Type B pancreatic cell (in vitro differentiated cells): Measurements from ENCODE around the gene HINFP. TPM values are rescaled to one million over a fixed set of nuclear protein-coding genes. Genes with fewer than 3 reads are reported as not detected.

Experiments used
- DNase-seq: peaks from one replicate; pipeline ENCODE4 v3.0.0; 2021; ENCODE audit warnings: mixed read lengths; ENCODE audit not compliant: unreplicated experiment; ENCODE audit errors: extremely low spot score
- H3K27ac Mint-ChIP-seq: 2 replicates; pipeline ENCODE4 v1.8.0; 2021; ENCODE audit warnings: mild to moderate bottlenecking, mixed read lengths
- H3K27me3 Mint-ChIP-seq: 2 replicates; pipeline ENCODE4 v1.8.0; 2021; ENCODE audit warnings: mixed read lengths
- H3K36me3 Mint-ChIP-seq: 2 replicates; pipeline ENCODE4 v1.8.0; 2021; ENCODE audit warnings: mixed read lengths
- H3K4me1 Mint-ChIP-seq: one replicate; pipeline ENCODE4 v1.8.0; 2021; ENCODE audit warnings: mixed read lengths; ENCODE audit not compliant: unreplicated experiment
- H3K4me3 Mint-ChIP-seq: 2 replicates; pipeline ENCODE4 v1.8.0; 2021; ENCODE audit warnings: mild to moderate bottlenecking, mixed read lengths
- H3K9me3 Mint-ChIP-seq: 2 replicates; pipeline ENCODE4 v1.8.0; 2021; ENCODE audit warnings: mixed read lengths
- total RNA-seq: library from RNA; stranded (reverse); gene quantifications from 2 replicates; pipeline ENCODE4 v1.2.1, GENCODE V29; 2021; ENCODE audit warnings: low replicate concordance
- TF ChIP-seq, protein P1 (sequence below): fragments of 200-600 bp; sonication (generic); conservative IDR thresholded peaks from 2 replicates; pipeline ENCODE4 v1.5.0; 2021; ENCODE audit warnings: antibody characterized with exemption, mild to moderate bottlenecking

Gene HINFP
- total RNA-seq, 1 donor from 2014 or later, result 33.0 TPM

DNA sequence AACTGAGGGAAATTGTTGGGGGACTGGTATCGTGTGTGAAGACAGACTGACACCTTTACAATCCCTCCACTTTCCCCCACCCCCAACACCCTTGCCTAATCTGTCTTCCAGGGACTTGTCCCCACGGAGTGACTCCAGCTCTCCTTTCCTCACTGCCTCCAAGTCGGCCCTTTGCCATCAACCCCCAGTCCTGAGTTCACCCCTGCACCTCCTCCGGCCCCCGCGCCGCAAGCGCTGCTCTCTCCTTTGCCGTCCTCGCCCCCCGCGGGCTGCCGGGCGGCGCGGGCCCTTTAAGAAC is 27.3 kb downstream of the HINFP start:
- H3K4me1 Mint-ChIP-seq, result peaks cover 6% of the 10 kb centered on the region
- peaks cover 78% of the 10 kb centered on the region for H3K27me3 Mint-ChIP-seq
- H3K4me3 Mint-ChIP-seq, result peak overlapping the region; percentile 80
- H3K9me3 Mint-ChIP-seq, result no peaks in the 10 kb centered on the region
- DNase-seq, result no peak
- H3K36me3 Mint-ChIP-seq, result no peaks in the 10 kb centered on the region
- no peak overlapping the region for H3K27ac Mint-ChIP-seq
- TF ChIP-seq, protein P1, sequence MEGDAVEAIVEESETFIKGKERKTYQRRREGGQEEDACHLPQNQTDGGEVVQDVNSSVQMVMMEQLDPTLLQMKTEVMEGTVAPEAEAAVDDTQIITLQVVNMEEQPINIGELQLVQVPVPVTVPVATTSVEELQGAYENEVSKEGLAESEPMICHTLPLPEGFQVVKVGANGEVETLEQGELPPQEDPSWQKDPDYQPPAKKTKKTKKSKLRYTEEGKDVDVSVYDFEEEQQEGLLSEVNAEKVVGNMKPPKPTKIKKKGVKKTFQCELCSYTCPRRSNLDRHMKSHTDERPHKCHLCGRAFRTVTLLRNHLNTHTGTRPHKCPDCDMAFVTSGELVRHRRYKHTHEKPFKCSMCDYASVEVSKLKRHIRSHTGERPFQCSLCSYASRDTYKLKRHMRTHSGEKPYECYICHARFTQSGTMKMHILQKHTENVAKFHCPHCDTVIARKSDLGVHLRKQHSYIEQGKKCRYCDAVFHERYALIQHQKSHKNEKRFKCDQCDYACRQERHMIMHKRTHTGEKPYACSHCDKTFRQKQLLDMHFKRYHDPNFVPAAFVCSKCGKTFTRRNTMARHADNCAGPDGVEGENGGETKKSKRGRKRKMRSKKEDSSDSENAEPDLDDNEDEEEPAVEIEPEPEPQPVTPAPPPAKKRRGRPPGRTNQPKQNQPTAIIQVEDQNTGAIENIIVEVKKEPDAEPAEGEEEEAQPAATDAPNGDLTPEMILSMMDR, result no peak

DNA sequence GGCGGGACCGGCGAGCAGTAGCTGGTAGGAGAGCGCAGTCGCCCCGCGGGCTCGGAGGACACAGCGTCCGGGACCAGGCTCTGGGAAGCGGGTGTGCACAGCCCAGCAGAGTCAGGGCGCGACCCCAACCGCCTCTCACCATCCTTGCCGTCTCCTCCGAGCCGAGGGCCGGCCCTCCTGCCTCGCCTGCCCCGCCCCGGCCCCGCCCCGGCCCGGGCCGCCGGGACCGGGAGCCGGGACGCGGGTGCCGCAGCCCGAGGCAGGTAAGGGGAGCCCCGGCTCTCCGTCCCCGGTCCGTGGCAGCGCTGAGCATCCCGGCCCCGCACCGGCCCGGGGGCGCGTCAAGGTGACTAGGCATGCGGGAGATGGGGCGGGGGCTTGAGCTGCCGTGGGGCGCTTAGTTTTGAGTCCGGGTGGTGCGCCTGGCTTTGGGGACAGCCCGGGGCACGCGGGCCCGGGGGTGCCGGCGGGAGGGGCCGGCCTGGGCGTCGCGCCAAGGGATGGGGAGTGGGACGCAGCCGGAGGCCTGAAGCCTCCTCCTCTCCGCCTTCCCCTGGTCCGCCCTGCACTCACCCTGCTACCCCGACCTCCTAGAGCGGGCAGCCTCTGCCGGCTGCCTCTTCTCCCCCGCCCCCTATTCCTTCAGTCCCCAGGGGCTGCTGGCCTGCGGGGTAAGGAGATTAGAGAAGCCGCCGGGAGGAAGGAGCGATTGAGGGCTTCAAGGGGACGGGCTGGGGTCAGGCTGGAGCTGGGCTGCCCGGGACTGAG is 27.8 kb downstream of the HINFP start, which contains the start of gene ABCG4:
ABCG4 (plus strand) TSS at position 35 of the 768 bp plus-strand sequence. CDS start 914 bp downstream, outside the sequence.
- Mint-ChIP-seq H3K27me3 (peaks cover 81% of the 10 kb centered on the region), H3K36me3 (no peaks in the 10 kb centered on the region), H3K4me1 (peaks cover 6% of the 10 kb centered on the region), H3K4me3 (peak within 1 kb of the TSS; percentile 80), H3K9me3 (no peaks in the 10 kb centered on the region), H3K27ac (no peak within 1 kb of the TSS)
- TF ChIP-seq, protein P1, result no peak
- DNase-seq, result no peak

GRCh38 chr11:119149786-119150275 is 28.5 kb downstream of the HINFP start:
- TF ChIP-seq, protein P1, result no peak
- Mint-ChIP-seq H3K9me3 (no peaks in the 10 kb centered on the region), H3K4me3 (peak overlapping the region; percentile 78), H3K4me1 (peaks cover 6% of the 10 kb centered on the region), H3K27me3 (peaks cover 80% of the 10 kb centered on the region), H3K27ac (no peak overlapping the region), H3K36me3 (no peaks in the 10 kb centered on the region)
- DNase-seq, result no peak

DNA sequence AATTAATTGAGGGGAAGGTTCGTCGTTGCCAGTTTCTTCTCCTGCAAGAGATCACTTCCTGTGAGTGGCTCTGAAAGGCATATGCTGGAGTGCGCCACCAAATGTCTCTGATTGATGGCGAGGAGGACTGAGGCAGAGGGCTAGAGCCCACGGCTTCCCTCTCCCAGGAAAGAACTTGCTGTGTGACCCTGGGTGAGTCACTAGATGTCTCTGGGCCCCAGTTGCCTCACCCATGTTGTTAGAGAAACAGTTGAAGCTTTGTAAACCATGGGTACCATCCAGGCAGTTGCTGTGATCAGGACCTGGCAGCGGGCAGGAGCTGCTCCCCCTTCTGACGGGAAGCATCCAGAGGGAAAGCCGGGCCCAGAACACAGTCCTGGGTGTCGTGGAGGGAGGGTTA is 30.7 kb downstream of the HINFP start:
- TF ChIP-seq, protein P1, result no peak
- no peak for DNase-seq
- Mint-ChIP-seq H3K36me3 (no peaks in the 10 kb centered on the region), H3K27ac (no peak overlapping the region), H3K4me3 (no peak overlapping the region), H3K27me3 (peaks cover 77% of the 10 kb centered on the region), H3K4me1 (peaks cover 6% of the 10 kb centered on the region), H3K9me3 (no peaks in the 10 kb centered on the region)

DNA sequence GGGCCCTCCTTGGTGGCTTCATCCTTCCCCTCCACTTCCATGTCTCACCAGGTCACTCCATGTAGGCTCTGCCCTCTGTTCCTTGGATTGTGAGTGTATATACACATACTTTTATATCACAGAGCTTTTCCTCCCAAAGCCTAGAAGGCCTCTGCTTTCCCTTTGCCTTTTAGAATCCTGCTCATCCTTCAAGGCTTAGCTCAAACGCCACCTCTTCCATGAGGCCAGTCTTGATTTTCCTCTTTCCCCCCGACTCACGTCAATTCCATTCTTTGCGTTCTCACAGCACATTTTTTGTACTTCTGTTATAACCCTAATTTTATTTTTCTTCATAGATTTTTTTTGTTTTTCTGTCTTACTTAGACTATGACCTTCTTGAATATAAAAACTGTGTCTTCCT is 31.2 kb downstream of the HINFP start:
- Mint-ChIP-seq H3K4me1 (peaks cover 6% of the 10 kb centered on the region), H3K36me3 (no peaks in the 10 kb centered on the region), H3K27ac (no peak overlapping the region), H3K9me3 (no peaks in the 10 kb centered on the region), H3K4me3 (no peak overlapping the region), H3K27me3 (peaks cover 72% of the 10 kb centered on the region)
- TF ChIP-seq, protein P1, result no peak
- no peak for DNase-seq
